ENCODE measurements around the gene FOXM1.

DNA sequence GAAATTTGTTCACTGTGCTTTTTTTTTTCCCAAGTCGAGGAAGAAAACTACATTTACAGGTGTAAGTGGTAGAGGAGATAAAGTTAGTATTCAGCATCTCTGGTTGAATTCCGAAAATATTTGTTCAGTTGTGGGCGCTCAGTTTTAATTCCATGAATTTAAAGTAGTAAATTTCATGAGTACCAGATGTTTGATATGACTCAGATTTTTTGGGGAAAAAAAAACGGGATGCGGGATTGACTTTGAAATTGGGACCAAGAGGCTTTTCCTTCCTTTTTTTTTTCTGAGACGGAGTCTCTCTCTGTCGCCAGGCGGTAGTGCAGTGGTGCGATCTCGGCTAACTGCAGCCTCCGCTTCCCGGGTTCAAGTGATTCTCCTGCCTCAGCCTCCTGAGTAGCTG lies 15.3 kb upstream of the FOXM1 start:
- TF ChIP-seq CTCF (IDR thresholded peaks at IDR 0.05) (no peak), POLR2A (IDR thresholded peaks at IDR 0.05) (no peak)

Data from testis (tissue), 2 donors.